Brain microvascular endothelial cell (primary cell): ENCODE measurements around the gene SLC4A4.

Experiments
- DNase-seq: peaks from one replicate; pipeline ENCODE4 v3.0.0-alpha.2; 2020
- H3K27ac ChIP-seq: fragments of 250-450 bp; sonication (Bioruptor Pico); 2 replicates; pipeline ENCODE4 v1.5.1; 2020; ENCODE audit warnings: mild to moderate bottlenecking, moderate library complexity
- H3K27me3 ChIP-seq: fragments of 250-450 bp; sonication (Bioruptor Pico); replicated peaks from 2 replicates; pipeline ENCODE4 v1.5.1; 2020; ENCODE audit warnings: mild to moderate bottlenecking
- H3K36me3 ChIP-seq: fragments of 250-450 bp; sonication (Bioruptor Pico); replicated peaks from 2 replicates; pipeline ENCODE4 v1.5.1; 2020; ENCODE audit warnings: mild to moderate bottlenecking
- H3K4me3 ChIP-seq: 2 replicates; pipeline ENCODE4 v1.5.1; 2011; ENCODE audit warnings: low read depth, mild to moderate bottlenecking, control low read depth, low read length, moderate library complexity
- CTCF ChIP-seq: IDR thresholded peaks from 2 replicates; pipeline ENCODE4 v1.5.1; 2011; ENCODE audit warnings: low read depth, mild to moderate bottlenecking, moderate library complexity, low read length, control low read depth, inconsistent platforms; ENCODE audit errors: missing control alignments
- in situ Hi-C: cut with HindIII; loops from 2 replicates; pipeline ENCODE4 v1.10.0; 2017; ENCODE audit warnings: low sequenced_read_pairs, low pct_ligation_motif_present

The SLC4A4 gene

GRCh38 chr4:71537551-71538065 is 198.8 kb downstream of the SLC4A4 start:
- no peaks in the 10 kb centered on the region for H3K27me3 ChIP-seq
- no peaks in the 10 kb centered on the region for H3K36me3 ChIP-seq
- no peak for DNase-seq
- no peak overlapping the region for H3K27ac ChIP-seq
- no peak for TF ChIP-seq CTCF
- in situ Hi-C loops: no loop called here
- H3K4me3 ChIP-seq: no peak overlapping the region

- no peak overlapping the region for H3K27ac ChIP-seq
- H3K36me3 ChIP-seq: no peaks in the 10 kb centered on the region
- in situ Hi-C loops: no loop called here
- no peaks in the 10 kb centered on the region for H3K27me3 ChIP-seq
- no peak for DNase-seq
- no peak overlapping the region for H3K4me3 ChIP-seq
- TF ChIP-seq CTCF: no peak
Measured at GRCh38 chr4:71538528-71538927, 199.7 kb downstream of the SLC4A4 start.

GRCh38 chr4:71540749-71541269 is 202.0 kb downstream of the SLC4A4 start:
- in situ Hi-C loops: no loop called here

GRCh38 chr4:71541541-71541940 is 202.7 kb downstream of the SLC4A4 start:
- Histone ChIP-seq H3K27me3 (no peaks in the 10 kb centered on the region), H3K36me3 (no peaks in the 10 kb centered on the region), H3K27ac (no peak overlapping the region), H3K4me3 (no peak overlapping the region)
- no peak for DNase-seq
- in situ Hi-C loops: no loop called here
- no peak for TF ChIP-seq CTCF

More at GRCh38 chr4:71540749-71541269, 202.0 kb downstream of the SLC4A4 start:
- DNase-seq: peak; percentile 7
- no peaks in the 10 kb centered on the region for H3K27me3 ChIP-seq
- no peak overlapping the region for H3K4me3 ChIP-seq
- no peak overlapping the region for H3K27ac ChIP-seq
- H3K36me3 ChIP-seq: no peaks in the 10 kb centered on the region
- TF ChIP-seq CTCF: peak; percentile 49

GRCh38 chr4:71545168-71545567 is 206.3 kb downstream of the SLC4A4 start:
- Histone ChIP-seq H3K4me3 (no peak overlapping the region), H3K36me3 (no peaks in the 10 kb centered on the region), H3K27ac (peak overlapping the region; percentile 83), H3K27me3 (no peaks in the 10 kb centered on the region)
- TF ChIP-seq CTCF: no peak
- in situ Hi-C loops: no loop called here
- peak; percentile 93 for DNase-seq
